Measurements from ENCODE around the gene DIDO1.

The DIDO1 gene

GRCh38 chr20:62886709-62887058 is 39.6 kb downstream of the DIDO1 start:
- H3K9me3 ChIP-seq (ENCODE audit: insufficient read depth, low read length) = no peaks in the 10 kb centered on the region
- peaks cover 10% of the 10 kb centered on the region; the same call in 1 of the 2 replicates for H3K36me3 ChIP-seq (ENCODE audit: low read length)
- no peaks in the 10 kb centered on the region for H3F3A ChIP-seq (ENCODE audit: insufficient read depth)
- H3K79me2 ChIP-seq (ENCODE audit: insufficient read depth, low read length) = no peaks in the 10 kb centered on the region
- no peak overlapping the region for H3K4me2 ChIP-seq (ENCODE audit: low read depth, low read length, poor library complexity, severe bottlenecking)
- H2AFZ ChIP-seq (ENCODE audit: low read depth, low read length, severe bottlenecking) = no peak overlapping the region
- no peak overlapping the region for H3K27ac ChIP-seq (ENCODE audit: low read depth, low read length)
- TF ChIP-seq EZH2phosphoT487 (conservative IDR thresholded peaks at IDR 0.05; ENCODE audit: low read length) = no peak
- no peak for TF ChIP-seq CTCF (IDR thresholded peaks at IDR 0.05; ENCODE audit: insufficient read depth, low read length, poor library complexity, severe bottlenecking)
- no peak overlapping the region for H3K4me3 ChIP-seq (ENCODE audit: insufficient read depth, low read length, poor library complexity, severe bottlenecking)
- no peaks in the 10 kb centered on the region for H3K9me2 ChIP-seq (replicated peaks; ENCODE audit: insufficient read depth, low read length)
- no peaks in the 10 kb centered on the region for H4K20me1 ChIP-seq (ENCODE audit: low read depth, low read length)
- H3K9ac ChIP-seq (ENCODE audit: low read length) = no peak overlapping the region
- H3K27me3 ChIP-seq (ENCODE audit: low read length) = no peaks in the 10 kb centered on the region

- H3K9ac ChIP-seq (ENCODE audit: low read length) = no peak overlapping the region
- H3K4me2 ChIP-seq (ENCODE audit: low read depth, low read length, poor library complexity, severe bottlenecking) = no peak overlapping the region
- no peaks in the 10 kb centered on the region for H3K9me3 ChIP-seq (ENCODE audit: insufficient read depth, low read length)
- H3K27ac ChIP-seq (ENCODE audit: low read depth, low read length) = no peak overlapping the region
- H3K27me3 ChIP-seq (ENCODE audit: low read length) = no peaks in the 10 kb centered on the region
- H3K4me3 ChIP-seq (ENCODE audit: insufficient read depth, low read length, poor library complexity, severe bottlenecking) = no peak overlapping the region
- H4K20me1 ChIP-seq (ENCODE audit: low read depth, low read length) = no peaks in the 10 kb centered on the region
- H3K36me3 ChIP-seq (ENCODE audit: low read length) = peaks cover 9% of the 10 kb centered on the region; the same call in 1 of the 2 replicates
- H3F3A ChIP-seq (ENCODE audit: insufficient read depth) = no peaks in the 10 kb centered on the region
- H2AFZ ChIP-seq (ENCODE audit: low read depth, low read length, severe bottlenecking) = no peak overlapping the region
- H3K9me2 ChIP-seq (replicated peaks; ENCODE audit: insufficient read depth, low read length) = no peaks in the 10 kb centered on the region
- no peaks in the 10 kb centered on the region for H3K79me2 ChIP-seq (ENCODE audit: insufficient read depth, low read length)
- TF ChIP-seq CTCF (IDR thresholded peaks at IDR 0.05; ENCODE audit: insufficient read depth, low read length, poor library complexity, severe bottlenecking) (no peak), EZH2phosphoT487 (conservative IDR thresholded peaks at IDR 0.05; ENCODE audit: low read length) (no peak)
These were observed 40.2 kb downstream of the DIDO1 start for GRCh38 chr20:62885896-62886708.

GRCh38 chr20:62885046-62885895 is 41.0 kb downstream of the DIDO1 start:
- no peaks in the 10 kb centered on the region for H4K20me1 ChIP-seq (ENCODE audit: low read depth, low read length)
- no peak overlapping the region for H3K4me3 ChIP-seq (ENCODE audit: insufficient read depth, low read length, poor library complexity, severe bottlenecking)
- no peaks in the 10 kb centered on the region for H3K9me3 ChIP-seq (ENCODE audit: insufficient read depth, low read length)
- no peak overlapping the region for H3K27ac ChIP-seq (ENCODE audit: low read depth, low read length)
- H3K79me2 ChIP-seq (ENCODE audit: insufficient read depth, low read length) = no peaks in the 10 kb centered on the region
- no peaks in the 10 kb centered on the region for H3K9me2 ChIP-seq (replicated peaks; ENCODE audit: insufficient read depth, low read length)
- TF ChIP-seq EZH2phosphoT487 (conservative IDR thresholded peaks at IDR 0.05; ENCODE audit: low read length) (no peak), CTCF (IDR thresholded peaks at IDR 0.05; ENCODE audit: insufficient read depth, low read length, poor library complexity, severe bottlenecking) (no peak)
- peaks cover 8% of the 10 kb centered on the region; the same call in 1 of the 2 replicates for H3K36me3 ChIP-seq (ENCODE audit: low read length)
- H2AFZ ChIP-seq (ENCODE audit: low read depth, low read length, severe bottlenecking) = no peak overlapping the region
- no peak overlapping the region for H3K4me2 ChIP-seq (ENCODE audit: low read depth, low read length, poor library complexity, severe bottlenecking)
- no peak overlapping the region for H3K9ac ChIP-seq (ENCODE audit: low read length)
- no peaks in the 10 kb centered on the region for H3F3A ChIP-seq (ENCODE audit: insufficient read depth)
- H3K27me3 ChIP-seq (ENCODE audit: low read length) = no peaks in the 10 kb centered on the region

Measured in SU-DHL-6 (cell line).